ENCODE results near the gene NRSN2. TPM values are rescaled to one million over a fixed set of nuclear protein-coding genes. Genes with fewer than 3 reads are reported as not detected.
A peak's percentile ranks its signal among the peaks of the same experiment; 100 is the strongest.
"Not testable (repeated sequence)": the region's sequence is repeated elsewhere in the genome, so short reads cannot be mapped to it uniquely, and the experiment has no call there.

NRSN2 gene
- total RNA-seq, 1 donor from 2014 or later = 50.8 TPM

DNA sequence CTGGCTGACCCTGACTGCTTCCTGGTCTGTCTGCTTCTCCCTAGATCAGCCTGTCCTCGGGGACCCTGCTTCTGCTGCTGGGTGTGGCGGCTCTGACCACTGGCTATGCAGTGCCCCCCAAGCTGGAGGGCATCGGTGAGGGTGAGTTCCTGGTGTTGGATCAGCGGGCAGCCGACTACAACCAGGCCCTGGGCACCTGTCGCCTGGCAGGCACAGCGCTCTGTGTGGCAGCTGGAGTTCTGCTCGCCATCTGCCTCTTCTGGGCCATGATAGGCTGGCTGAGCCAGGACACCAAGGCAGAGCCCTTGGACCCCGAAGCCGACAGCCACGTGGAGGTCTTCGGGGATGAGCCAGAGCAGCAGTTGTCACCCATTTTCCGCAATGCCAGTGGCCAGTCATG is 6.3 kb downstream of the NRSN2 start:
- DNase-seq (ENCODE audit: extremely low read depth, low read depth, low spot score) = no peak

DNA sequence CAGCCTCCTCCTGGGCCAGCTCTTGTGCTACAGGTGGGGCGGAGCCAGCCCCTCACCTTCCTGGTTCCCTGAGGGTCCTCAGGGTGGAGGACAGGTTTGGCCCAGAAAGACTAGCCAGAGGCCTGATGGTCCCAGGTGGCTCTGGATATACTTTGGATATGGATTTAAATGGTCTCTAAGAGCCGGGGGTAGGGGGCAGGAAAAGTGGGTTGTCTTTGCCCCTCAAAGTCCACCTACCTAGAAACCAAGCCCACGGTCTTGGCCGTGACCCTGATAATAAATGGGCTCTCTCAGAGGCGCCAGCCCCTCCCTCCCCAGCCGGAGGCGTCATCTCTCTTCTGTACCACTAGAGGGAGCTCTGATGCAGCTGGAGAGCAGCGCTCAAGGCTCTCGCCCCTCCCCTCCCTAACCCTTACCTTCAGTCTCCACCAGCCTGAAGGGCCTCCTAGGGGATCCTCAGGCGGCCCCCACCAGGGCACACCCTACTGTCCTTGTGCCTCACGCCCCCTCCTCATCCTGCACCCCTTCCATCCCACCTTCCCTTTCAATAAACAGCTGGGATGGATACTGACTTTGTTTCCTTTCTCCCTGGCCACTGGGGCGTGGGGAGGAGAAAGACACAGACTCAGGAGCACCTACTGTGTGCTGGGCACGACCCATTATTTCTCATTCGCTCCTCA is 7.5 kb downstream of the NRSN2 start:
- no peak for DNase-seq (ENCODE audit: extremely low read depth, low read depth, low spot score)

DNA sequence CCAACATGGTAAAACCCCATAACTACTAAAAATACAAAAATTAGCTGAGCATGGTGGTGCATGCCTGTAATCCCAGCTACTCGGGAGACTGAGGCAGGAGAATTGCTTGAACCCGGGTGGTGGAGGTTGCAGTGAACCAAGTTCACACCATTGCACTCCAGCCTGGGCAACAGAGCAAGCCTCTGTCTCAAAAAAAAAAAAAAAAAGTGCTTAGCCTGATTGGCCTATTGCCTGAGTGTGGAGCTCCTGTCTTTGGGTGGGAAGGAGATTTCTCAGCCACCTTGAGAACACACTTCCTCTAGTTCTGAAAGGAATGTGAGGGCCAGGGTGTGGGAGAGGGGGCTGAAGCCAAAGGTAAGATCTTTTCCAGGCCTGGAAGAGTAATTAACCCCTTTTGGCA is 9.2 kb downstream of the NRSN2 start:
- not testable (repeated sequence) for DNase-seq (ENCODE audit: extremely low read depth, low read depth, low spot score)

DNA sequence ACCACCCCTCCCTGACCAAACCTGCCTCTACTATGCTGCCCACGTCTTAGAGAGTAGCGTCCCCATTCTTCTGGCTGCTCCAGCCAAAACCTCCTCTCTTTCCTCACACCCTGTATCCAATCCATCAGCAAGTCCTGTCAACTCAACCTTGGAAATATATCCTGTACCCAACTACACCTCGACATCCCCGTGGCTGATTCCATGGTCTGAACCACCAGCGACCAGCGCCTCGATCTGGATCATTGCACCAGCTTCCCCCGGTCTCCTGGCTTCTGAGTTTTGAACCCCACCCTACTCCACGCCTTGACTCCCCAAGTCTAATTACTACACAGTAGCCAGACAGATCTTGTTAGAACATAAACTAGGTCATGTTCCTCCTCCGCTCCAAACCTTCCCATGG is 9.8 kb downstream of the NRSN2 start:
- DNase-seq (ENCODE audit: extremely low read depth, low read depth, low spot score) = no peak

DNA sequence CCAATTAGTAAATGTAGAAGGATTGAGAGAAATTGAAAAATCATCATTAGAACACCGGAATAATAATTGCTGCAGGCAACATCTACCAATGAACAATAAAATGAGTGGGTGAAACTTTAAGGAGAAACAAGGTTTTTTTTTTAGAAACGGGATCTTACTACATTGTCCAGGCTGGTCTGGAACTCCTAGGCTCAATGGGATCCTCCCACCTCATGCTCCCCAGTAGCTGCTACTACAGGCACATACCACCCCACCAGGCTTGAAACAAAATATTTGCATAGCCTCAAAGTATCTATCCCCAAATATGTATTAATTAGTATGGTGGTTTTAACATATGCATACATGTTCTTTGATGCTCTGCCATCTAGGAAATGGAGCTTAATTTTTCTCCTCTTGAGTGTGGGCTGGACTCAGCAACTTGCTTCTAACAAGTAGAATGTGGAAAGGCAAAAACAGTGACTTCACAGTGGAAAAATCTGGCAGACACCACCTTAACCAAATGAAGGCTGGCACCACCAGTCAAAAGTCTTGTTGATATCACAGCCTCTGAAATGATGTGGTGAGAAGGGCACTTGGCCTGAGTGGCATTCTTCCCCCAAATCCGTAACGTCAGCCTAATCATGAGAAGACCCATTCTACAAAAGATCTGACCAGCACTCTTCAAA is 12.1 kb downstream of the NRSN2 start:
- DNase-seq (ENCODE audit: extremely low read depth, low read depth, low spot score) = no peak

DNA sequence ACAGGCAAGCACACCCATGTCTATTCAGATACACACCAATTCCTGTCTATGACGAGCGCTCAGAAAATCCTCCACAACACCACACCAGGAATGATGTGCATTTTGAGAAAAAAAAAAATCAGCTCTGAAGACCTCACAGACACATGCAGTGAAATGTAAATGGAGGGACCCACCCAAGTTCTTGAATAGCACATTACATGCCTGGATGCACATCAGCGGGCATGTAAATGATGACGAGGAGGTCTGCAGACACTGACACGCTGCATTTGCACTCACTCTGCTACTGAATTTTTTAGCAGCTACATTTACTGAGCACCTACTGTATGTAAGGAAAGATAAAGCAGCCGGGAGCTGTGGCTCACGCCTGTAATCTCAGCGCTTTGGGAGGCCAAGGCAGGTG is 14.7 kb downstream of the NRSN2 start:
- no peak for DNase-seq (ENCODE audit: extremely low read depth, low read depth, low spot score)

DNA sequence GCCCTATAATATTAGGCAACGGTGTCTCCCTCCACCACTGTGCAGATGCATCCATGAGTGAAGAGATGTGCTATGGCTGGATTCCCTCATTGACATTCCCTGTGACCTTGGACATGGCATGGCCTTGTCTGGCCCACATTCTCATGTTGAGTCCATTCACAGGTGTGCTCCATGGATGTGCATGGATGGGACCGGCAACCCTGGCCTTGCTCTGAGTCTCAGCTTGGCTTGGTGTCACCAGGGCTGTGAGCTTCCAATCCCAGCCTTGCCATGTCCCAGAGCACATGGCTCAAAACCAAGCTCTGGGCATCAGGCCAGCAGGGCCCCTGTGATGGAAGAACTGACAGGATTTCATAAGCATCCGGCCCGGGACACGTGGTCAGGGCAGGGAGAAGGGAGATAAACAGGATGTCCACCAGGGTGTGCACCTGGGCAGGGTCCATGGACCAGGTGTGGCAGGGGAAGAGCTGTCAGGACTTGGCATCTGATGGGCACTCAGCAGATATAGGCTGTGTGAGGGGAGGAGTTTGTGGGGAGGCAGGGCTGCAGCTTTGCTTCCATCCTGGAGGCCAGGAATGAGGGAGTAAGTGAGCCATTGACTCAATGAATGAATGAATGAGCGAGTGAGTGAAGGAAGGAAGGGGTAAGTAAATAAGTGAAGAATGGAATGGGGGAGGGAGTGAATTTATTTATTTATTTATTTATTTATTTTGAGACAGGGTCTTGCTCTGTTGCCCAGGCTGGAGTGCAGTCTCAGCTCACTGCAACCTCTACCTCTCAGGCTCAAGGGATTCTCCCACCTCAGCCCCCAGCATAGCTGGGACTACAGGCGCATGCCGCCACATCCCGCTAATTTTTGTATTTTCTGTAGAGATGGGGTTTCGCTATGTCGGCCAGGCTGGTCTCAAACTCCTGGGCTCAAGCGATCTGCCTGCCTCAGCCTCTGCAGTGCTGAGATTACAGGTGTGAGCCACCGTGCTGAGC is 15.7 kb downstream of the NRSN2 start:
- no peak for DNase-seq (ENCODE audit: extremely low read depth, low read depth, low spot score)

DNA sequence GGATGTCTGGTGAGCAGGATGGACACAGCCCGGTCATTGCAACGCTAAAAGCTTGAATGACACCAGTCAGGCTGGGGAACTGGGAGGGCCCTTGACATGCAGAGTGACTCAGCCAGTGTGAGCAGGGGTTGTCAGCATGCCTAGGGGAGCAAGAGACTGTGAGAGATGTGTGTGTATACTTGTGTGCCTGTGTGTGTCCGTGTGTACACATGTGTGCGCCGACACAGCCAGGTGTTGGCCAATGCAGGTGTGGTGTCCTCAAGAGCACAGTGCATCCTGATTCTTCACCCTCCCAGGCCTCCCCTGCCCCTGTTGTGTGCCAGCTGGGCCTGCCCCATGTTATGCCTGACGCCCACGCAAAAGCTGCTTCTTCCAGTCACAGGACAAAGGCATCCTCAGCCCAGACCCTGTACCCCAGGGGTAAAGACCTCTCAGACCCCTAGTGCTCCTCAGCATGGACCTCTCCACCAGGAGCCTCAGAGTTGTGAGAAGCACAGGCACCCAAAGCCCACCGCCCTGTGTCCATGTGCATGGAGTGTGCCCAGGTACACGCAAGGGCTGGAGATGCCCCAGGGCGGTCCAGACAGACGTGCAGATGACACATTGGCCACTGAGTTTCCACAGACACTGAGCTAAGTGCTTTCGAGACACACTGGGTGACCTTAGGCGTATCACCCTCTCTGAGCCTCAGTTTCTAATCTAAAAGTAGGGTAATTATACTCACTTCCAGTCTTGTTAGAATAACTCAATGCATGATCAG is 16.6 kb downstream of the NRSN2 start:
- DNase-seq (ENCODE audit: extremely low read depth, low read depth, low spot score) = no peak

DNA sequence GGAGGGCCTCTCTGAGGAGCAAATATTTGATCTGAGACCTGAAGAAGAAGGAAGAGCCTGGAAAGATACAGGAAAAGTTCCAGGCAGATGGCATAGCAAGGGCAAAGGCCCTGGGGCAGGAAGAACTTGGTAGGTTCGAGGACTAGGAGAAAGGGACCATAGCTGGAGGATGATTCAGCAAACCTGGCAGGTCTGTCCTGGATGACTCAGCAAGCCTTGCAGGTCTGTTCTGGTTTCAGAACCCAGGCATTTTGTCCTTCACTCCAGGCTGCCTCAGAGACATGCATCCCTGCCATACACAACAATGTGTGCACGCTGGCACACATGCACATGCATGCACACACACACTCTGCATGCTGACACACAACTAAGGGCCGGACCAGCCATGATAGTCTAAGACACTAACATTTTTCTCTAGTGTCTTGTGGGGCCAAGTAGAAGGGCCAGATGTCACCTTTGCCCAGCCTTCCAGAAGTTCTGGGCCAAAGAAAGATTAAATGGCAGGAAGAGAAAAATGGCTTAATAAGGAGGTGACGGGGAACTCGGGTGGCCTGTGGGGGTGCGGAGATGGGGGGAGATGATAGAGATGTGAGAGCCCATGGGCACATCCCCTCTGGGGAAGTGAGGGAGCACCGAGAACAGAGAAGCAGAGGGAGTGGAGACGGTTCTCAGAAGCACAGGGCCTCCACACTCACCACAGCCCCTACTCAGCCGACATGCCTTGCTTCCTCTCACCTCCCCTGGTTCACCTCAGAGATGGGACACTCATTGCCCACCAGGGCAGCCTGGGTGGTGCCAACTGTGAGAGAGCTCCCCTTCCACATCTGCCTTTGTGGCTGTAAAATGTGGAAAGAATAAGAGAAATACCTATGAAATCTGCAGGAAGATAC is 18.2 kb downstream of the NRSN2 start:
- DNase-seq (ENCODE audit: extremely low read depth, low read depth, low spot score) = no peak

DNA sequence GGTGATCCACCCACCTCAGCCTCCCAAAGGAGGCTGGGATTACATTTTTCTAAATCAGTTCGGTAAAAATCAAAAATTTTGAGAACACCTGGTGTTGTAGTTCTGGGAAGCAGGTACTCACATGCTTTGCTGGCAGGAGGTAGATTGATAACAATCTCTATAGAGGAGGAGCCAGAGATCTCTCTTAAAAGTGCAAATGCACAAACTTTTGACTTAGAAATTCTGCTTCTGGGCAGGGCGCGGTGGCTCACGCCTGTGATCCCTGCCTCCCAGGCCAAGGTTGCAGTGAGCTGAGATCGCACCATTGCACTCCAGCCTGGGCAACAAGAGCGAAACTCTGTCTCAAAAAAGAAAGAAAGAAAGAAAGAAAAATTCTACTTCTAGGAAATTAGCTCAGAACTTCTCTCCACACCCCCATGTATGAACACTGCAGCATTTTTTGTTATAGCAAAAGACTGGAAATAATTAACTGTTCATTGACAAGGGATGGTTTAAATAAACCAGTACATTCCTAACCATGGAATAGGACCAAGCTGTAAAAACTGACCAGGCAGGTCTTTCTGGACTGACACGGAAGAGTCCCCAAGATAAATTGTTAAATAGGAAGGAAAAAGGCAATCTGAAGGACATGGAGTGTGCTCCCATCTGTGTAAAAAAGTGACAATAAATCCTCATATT is 19.3 kb downstream of the NRSN2 start:
- no peak for DNase-seq (ENCODE audit: extremely low read depth, low read depth, low spot score)

DNA sequence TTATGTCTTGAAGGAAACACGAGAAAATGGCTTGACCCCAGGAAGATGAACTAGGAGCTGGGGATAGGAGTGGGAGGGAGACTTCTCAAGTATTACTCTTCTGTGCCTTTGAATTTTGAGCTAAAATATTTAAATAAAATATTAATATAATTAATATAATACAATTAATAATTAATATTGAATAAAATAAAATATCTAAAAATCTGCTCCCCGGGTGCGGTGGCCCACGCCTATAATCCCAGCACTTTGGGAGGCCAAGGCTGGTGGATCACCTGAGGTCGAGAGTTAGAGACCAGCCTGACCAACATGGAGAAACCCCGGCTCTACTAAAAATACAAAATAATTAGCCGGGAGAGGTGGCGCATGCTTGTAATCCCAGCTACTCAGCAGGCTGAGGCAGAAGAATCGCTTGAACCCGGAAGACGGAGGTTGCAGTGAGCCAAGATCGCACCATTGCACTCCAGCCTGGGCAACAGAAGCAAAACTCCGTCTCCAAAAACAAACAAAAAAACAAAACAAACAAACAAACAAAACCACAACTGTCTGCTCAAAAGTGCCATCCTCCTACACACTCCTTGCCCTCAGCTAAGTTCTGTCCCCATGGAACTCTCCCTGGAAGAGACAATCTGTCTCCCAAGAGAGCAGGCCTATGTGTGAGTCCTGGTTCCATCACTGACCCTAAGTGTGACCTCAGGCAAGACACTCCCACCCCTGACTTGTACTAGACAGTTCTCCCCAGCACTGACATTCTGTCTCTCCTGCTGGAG is 20.0 kb downstream of the NRSN2 start:
- no peak for DNase-seq (ENCODE audit: extremely low read depth, low read depth, low spot score)

DNA sequence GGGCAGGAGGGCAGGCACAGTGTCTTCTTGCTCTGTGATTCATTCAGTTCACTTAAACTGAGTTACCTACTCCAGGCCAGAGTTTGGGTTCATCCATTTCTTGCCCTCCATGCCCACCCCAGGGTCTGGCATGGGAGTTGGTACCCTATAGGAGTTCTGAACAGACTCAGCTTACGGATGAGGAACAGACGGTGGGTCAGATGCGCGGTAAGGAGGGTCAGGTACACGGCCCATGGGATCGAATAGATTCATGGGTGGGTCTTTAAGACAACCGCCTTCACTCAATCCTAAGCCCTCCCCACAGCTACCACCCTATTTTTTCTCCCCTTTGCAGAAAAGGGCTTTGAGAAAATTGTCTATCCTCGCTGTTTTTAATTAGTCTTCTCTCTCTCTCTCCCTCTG is 20.6 kb downstream of the NRSN2 start:
- DNase-seq (ENCODE audit: extremely low read depth, low read depth, low spot score) = no peak

DNA sequence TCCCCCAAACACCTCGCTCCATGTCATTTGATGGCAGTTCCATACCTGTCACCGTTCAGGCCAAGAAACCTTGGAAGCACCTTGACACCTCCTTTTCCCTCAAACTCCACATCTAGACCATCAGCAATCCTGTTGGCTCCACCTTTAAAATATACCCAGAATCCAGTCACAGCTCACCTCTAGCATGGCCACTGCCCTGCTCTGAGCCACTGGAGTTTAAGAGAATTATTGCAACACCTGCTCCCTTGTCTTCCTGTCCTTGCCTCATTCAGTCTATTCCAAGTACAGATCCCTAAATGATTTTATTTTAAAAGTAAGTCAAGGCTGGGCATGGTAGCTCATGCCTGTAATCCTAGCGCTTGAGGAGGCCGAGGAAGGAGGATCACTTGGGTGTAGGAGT is 22.0 kb downstream of the NRSN2 start:
- no peak for DNase-seq (ENCODE audit: extremely low read depth, low read depth, low spot score)

DNA sequence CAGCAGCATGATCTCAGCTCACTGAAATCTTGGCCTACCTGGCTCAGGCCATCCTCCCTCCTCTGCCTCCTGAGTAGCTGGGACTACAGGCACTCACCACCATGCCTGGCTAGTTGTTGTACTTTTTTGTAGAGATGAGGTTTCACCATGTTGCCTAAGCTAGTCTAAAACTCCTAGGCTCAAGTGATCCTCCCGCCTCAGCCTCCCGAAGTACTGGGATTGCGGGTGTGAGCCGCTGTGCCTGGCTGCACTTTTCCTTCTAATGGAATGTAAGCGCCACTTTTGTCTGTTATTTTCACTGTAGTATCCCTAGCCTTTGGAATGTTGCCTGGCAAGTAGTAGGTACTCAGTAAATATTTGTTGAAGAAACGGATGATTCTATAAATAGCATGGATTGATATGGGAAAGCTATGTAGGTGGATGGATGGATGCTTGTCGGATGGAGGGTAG is 23.3 kb downstream of the NRSN2 start:
- DNase-seq (ENCODE audit: extremely low read depth, low read depth, low spot score) = no peak

DNA sequence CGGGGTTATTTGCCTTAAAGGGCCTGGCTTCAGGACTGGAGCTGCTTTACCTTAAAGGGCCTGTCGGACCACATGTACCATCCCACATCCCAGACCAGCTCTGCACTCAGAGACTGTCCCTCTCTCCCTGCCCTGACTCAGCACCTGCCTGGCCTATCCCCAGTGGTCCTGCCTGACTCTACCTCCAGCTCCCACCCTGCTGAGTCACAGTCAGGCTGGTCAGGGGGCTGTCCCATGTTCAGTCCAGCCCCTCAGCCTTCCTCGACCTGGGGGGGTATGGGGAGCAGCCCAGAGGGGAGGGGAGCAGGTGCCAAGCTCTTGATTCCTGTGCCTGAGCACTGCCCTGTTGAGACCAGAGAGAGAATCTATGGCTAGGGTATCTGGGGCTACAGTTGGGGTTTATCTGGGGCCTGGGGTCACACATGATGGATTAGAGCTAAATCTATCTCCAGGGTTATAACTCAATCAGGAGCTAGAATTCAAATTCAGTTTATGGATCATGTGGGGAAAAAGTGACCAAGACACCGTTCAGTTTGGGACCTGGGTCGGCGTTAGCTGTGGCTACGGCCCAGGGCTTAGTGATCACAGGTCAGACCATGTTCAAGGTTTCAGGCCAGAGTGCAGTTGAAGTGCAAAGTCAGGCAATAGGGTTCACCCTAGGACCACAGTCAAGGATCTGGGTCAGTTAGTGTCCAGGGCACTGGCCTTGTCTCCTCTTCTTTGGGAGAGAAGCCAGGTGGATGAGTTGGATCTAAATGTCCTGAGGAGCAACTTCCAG is 24.3 kb downstream of the NRSN2 start:
- no peak for DNase-seq (ENCODE audit: extremely low read depth, low read depth, low spot score)

DNA sequence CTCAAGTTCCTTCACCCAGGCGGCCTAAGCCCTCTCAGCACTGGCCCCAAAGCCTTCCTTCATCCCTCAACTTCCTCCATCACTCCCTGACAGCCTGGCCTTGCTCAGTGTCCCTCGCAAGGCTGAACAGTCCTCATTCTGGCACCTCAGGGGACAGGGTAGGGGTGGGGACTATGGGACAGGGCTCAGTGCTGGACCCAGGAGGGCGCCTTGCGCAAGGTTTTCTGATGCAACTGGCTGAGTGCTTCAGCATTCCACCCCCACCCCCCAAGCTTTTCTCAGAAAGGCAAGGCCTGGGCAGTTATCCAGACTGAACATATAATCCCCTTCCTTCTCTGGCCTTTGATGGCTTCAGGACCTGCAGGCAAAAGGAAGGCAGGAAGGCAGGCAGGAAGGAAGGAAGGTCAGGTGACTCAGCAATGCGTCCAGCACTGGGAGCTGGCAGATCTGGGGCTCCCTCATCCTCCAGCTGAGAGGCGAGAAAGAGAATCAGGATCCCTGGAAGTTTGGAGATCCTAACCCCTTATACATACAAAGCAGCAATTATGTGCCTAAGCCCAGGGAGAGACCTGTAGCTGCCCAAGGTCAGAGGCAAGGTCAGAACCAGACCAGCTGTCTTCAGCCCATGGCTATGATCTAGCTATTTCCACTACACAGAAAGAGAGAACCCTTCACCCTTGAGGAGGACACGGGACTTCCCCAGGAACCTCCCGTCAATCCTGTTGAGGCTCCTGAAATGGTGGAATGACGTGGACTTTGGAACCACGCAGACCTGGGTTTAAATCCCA is 25.0 kb downstream of the NRSN2 start:
- peak; percentile 68 for DNase-seq (ENCODE audit: extremely low read depth, low read depth, low spot score)

DNA sequence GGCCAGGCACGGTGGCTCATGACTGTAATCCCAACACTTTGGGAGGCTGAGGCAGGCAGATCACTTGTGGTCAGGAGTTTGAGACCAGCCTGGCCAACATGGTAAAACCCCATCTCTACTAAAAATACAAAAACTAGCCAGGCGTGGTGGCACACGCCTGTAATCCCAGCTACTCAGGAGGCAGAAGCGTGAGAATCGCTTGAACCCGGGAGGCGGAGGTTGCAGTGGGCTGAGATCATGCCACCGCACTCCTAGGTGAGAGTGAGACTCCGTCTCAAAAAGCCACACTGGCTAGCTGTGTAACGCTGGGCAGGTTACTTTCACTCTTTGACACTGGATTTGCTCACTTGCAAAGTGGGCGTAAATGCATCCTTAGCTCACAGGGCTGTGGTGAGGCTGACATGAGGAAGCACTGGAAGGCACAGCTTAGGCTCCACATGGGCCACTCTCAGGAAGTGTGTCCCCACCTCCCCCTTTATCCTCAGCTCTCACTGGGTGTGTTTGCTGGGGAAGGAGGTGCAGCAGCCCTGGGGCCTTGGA is 25.7 kb downstream of the NRSN2 start:
- DNase-seq (ENCODE audit: extremely low read depth, low read depth, low spot score) = not testable (repeated sequence)
